Measurements from ENCODE around the gene SERPINF2.
"Not testable (repeated sequence)": the region's sequence is repeated elsewhere in the genome, so short reads cannot be mapped to it uniquely, and the experiment has no call there.

Gene SERPINF2

GRCh38 chr17:1758807-1759206 is 16.1 kb downstream of the SERPINF2 start:
- H3K4me3 ChIP-seq (ENCODE audit: low read length), result no peak overlapping the region
- H3K9me3 ChIP-seq (replicated peaks; ENCODE audit: low read length), result no peaks in the 10 kb centered on the region
- H3K4me2 ChIP-seq (ENCODE audit: low read length), result no peak overlapping the region
- no peaks in the 10 kb centered on the region for H3K27me3 ChIP-seq (ENCODE audit: control insufficient read depth, insufficient read depth, low read length)
- no peaks in the 10 kb centered on the region for H3K36me3 ChIP-seq (ENCODE audit: insufficient read depth, low read length)
- no peak overlapping the region for H3K9ac ChIP-seq (ENCODE audit: low read depth, low read length)
- H3K4me1 ChIP-seq (ENCODE audit: control insufficient read depth, insufficient read depth, low read length), result peaks cover 35% of the 10 kb centered on the region

GRCh38 chr17:1759529-1759928 is 16.9 kb downstream of the SERPINF2 start:
- Histone ChIP-seq H3K9me3 (replicated peaks; ENCODE audit: low read length) (no peaks in the 10 kb centered on the region), H3K4me1 (ENCODE audit: control insufficient read depth, insufficient read depth, low read length) (peaks cover 42% of the 10 kb centered on the region), H3K36me3 (ENCODE audit: insufficient read depth, low read length) (no peaks in the 10 kb centered on the region), H3K4me3 (ENCODE audit: low read length) (no peak overlapping the region), H3K27me3 (ENCODE audit: control insufficient read depth, insufficient read depth, low read length) (no peaks in the 10 kb centered on the region), H3K9ac (ENCODE audit: low read depth, low read length) (no peak overlapping the region), H3K4me2 (ENCODE audit: low read length) (no peak overlapping the region)

- Histone ChIP-seq H3K4me2 (ENCODE audit: low read length) (peak overlapping the region; percentile 83), H3K9ac (ENCODE audit: low read depth, low read length) (peak overlapping the region; percentile 62), H3K27me3 (ENCODE audit: control insufficient read depth, insufficient read depth, low read length) (no peaks in the 10 kb centered on the region), H3K36me3 (ENCODE audit: insufficient read depth, low read length) (no peaks in the 10 kb centered on the region), H3K9me3 (replicated peaks; ENCODE audit: low read length) (no peaks in the 10 kb centered on the region), H3K4me3 (ENCODE audit: low read length) (peak overlapping the region; percentile 72), H3K4me1 (ENCODE audit: control insufficient read depth, insufficient read depth, low read length) (peaks cover 38% of the 10 kb centered on the region)
Observed at GRCh38 chr17:1762233-1762900, 19.7 kb downstream of the SERPINF2 start.

- H3K9ac ChIP-seq (ENCODE audit: low read depth, low read length), result peak overlapping the region; percentile 62
- peaks cover 40% of the 10 kb centered on the region for H3K4me1 ChIP-seq (ENCODE audit: control insufficient read depth, insufficient read depth, low read length)
- H3K36me3 ChIP-seq (ENCODE audit: insufficient read depth, low read length), result no peaks in the 10 kb centered on the region
- peak overlapping the region; percentile 83 for H3K4me2 ChIP-seq (ENCODE audit: low read length)
- no peaks in the 10 kb centered on the region for H3K27me3 ChIP-seq (ENCODE audit: control insufficient read depth, insufficient read depth, low read length)
- H3K9me3 ChIP-seq (replicated peaks; ENCODE audit: low read length), result no peaks in the 10 kb centered on the region
- peak overlapping the region; percentile 72 for H3K4me3 ChIP-seq (ENCODE audit: low read length)
Observed at GRCh38 chr17:1762901-1763898, 20.5 kb downstream of the SERPINF2 start.

GRCh38 chr17:1764284-1764683 is 21.6 kb downstream of the SERPINF2 start:
- Histone ChIP-seq H3K27me3 (ENCODE audit: control insufficient read depth, insufficient read depth, low read length) (no peaks in the 10 kb centered on the region), H3K36me3 (ENCODE audit: insufficient read depth, low read length) (no peaks in the 10 kb centered on the region), H3K4me3 (ENCODE audit: low read length) (peak overlapping the region; percentile 21), H3K4me2 (ENCODE audit: low read length) (peak overlapping the region; percentile 83), H3K9ac (ENCODE audit: low read depth, low read length) (peak overlapping the region; percentile 62), H3K4me1 (ENCODE audit: control insufficient read depth, insufficient read depth, low read length) (peaks cover 40% of the 10 kb centered on the region), H3K9me3 (replicated peaks; ENCODE audit: low read length) (no peaks in the 10 kb centered on the region)

- not testable (repeated sequence) for H3K9me3 ChIP-seq (replicated peaks; ENCODE audit: low read length); H3K4me3 ChIP-seq (ENCODE audit: low read length); H3K36me3 ChIP-seq (ENCODE audit: insufficient read depth, low read length); H3K27me3 ChIP-seq (ENCODE audit: control insufficient read depth, insufficient read depth, low read length)
- H3K4me2 ChIP-seq (ENCODE audit: low read length), result peak overlapping the region; percentile 83
- H3K4me1 ChIP-seq (ENCODE audit: control insufficient read depth, insufficient read depth, low read length), result peaks cover 40% of the 10 kb centered on the region
- H3K9ac ChIP-seq (ENCODE audit: low read depth, low read length), result peak overlapping the region; percentile 62
Observed at GRCh38 chr17:1764705-1765104, 22.0 kb downstream of the SERPINF2 start.

- H3K27me3 ChIP-seq (ENCODE audit: control insufficient read depth, insufficient read depth, low read length), result no peaks in the 10 kb centered on the region
- no peak overlapping the region for H3K9ac ChIP-seq (ENCODE audit: low read depth, low read length)
- H3K4me2 ChIP-seq (ENCODE audit: low read length), result no peak overlapping the region
- H3K36me3 ChIP-seq (ENCODE audit: insufficient read depth, low read length), result no peaks in the 10 kb centered on the region
- no peaks in the 10 kb centered on the region for H3K9me3 ChIP-seq (replicated peaks; ENCODE audit: low read length)
- no peak overlapping the region for H3K4me3 ChIP-seq (ENCODE audit: low read length)
- peaks cover 40% of the 10 kb centered on the region for H3K4me1 ChIP-seq (ENCODE audit: control insufficient read depth, insufficient read depth, low read length)
Observed at GRCh38 chr17:1765576-1765975, 22.9 kb downstream of the SERPINF2 start.

- Histone ChIP-seq H3K4me1 (ENCODE audit: control insufficient read depth, insufficient read depth, low read length) (peaks cover 39% of the 10 kb centered on the region), H3K36me3 (ENCODE audit: insufficient read depth, low read length) (no peaks in the 10 kb centered on the region), H3K9me3 (replicated peaks; ENCODE audit: low read length) (no peaks in the 10 kb centered on the region), H3K27me3 (ENCODE audit: control insufficient read depth, insufficient read depth, low read length) (no peaks in the 10 kb centered on the region), H3K9ac (ENCODE audit: low read depth, low read length) (peak overlapping the region; percentile 23), H3K4me2 (ENCODE audit: low read length) (peak overlapping the region; percentile 13), H3K4me3 (ENCODE audit: low read length) (no peak overlapping the region)
Observed at GRCh38 chr17:1766382-1767135, 23.9 kb downstream of the SERPINF2 start.

GRCh38 chr17:1767358-1767757 is 24.7 kb downstream of the SERPINF2 start:
- Histone ChIP-seq H3K27me3 (ENCODE audit: control insufficient read depth, insufficient read depth, low read length) (no peaks in the 10 kb centered on the region), H3K36me3 (ENCODE audit: insufficient read depth, low read length) (no peaks in the 10 kb centered on the region), H3K9me3 (replicated peaks; ENCODE audit: low read length) (no peaks in the 10 kb centered on the region), H3K4me2 (ENCODE audit: low read length) (no peak overlapping the region), H3K4me3 (ENCODE audit: low read length) (no peak overlapping the region), H3K9ac (ENCODE audit: low read depth, low read length) (peak overlapping the region; percentile 23), H3K4me1 (ENCODE audit: control insufficient read depth, insufficient read depth, low read length) (peaks cover 31% of the 10 kb centered on the region)

GRCh38 chr17:1769822-1770477 is 27.3 kb downstream of the SERPINF2 start:
- Histone ChIP-seq H3K27me3 (ENCODE audit: control insufficient read depth, insufficient read depth, low read length) (no peaks in the 10 kb centered on the region), H3K4me3 (ENCODE audit: low read length) (no peak overlapping the region), H3K9ac (ENCODE audit: low read depth, low read length) (no peak overlapping the region)

More at GRCh38 chr17:1769822-1770477, 27.3 kb downstream of the SERPINF2 start:
- H3K36me3 ChIP-seq (ENCODE audit: insufficient read depth, low read length), result peaks cover 7% of the 10 kb centered on the region
- no peaks in the 10 kb centered on the region for H3K9me3 ChIP-seq (replicated peaks; ENCODE audit: low read length)
- peaks cover 15% of the 10 kb centered on the region for H3K4me1 ChIP-seq (ENCODE audit: control insufficient read depth, insufficient read depth, low read length)
- no peak overlapping the region for H3K4me2 ChIP-seq (ENCODE audit: low read length)

Measured in skeletal muscle satellite cell (primary cell).